ENCODE data around the gene SYT1. TPM values are rescaled to one million over a fixed set of nuclear protein-coding genes. Genes with fewer than 3 reads are reported as not detected.

Gene SYT1
- total and polyA plus RNA-seq, 2 of the 4 experiments (the other 2 are of a cell fraction), result 2.8 to 3.0 TPM

DNA sequence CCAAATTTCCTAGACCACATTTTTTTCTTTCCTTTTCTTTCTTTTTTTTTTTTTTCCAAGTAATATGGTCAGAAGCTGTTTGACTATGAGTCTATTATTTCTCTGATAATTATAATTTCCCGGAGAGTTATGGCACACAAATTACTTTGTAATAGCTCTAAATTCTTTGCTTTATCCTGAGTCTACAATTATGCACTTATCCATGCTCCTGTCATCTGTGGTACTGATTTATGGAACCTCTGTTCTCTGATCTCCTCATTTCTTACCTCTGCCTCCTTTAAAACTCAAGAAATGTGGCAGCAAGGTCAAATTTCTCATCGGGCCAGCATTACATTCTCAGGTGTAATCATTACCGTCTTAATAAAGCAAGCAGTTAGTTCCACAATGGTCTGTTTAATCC lies 544.1 kb downstream of the SYT1 start:
- Histone ChIP-seq H3K36me3 (ENCODE audit: control insufficient read depth, insufficient read depth, low read length) (no peaks in the 10 kb centered on the region), H4K91ac (ENCODE audit: insufficient read depth, low read depth, low read length) (peak overlapping the region; percentile 94), H3K27ac (ENCODE audit: insufficient read depth, low read length) (peak overlapping the region; percentile 77; the same call in 1 of the 2 replicates), H3K4ac (ENCODE audit: low read depth, low read length) (peak overlapping the region; percentile 95; the same call in 1 of the 2 replicates), H2BK15ac (ENCODE audit: low read depth, low read length) (peak overlapping the region; percentile 57; the same call in 2 of the 3 replicates), H2BK120ac (ENCODE audit: low read depth, low read length) (peak overlapping the region; percentile 97), H3K56ac (ENCODE audit: extremely low read depth, insufficient read depth, low read length) (peak overlapping the region; percentile 81), H2BK5ac (ENCODE audit: low read depth, low read length, poor library complexity, severe bottlenecking) (peak overlapping the region; percentile 98), H3K18ac (ENCODE audit: low read depth, low read length) (peak overlapping the region; percentile 99), H3K9me3 (ENCODE audit: control insufficient read depth, insufficient read depth, low read length) (no peaks in the 10 kb centered on the region), H3K4me3 (ENCODE audit: insufficient read depth, low read depth, low read length) (no peak overlapping the region), H3K79me1 (ENCODE audit: low read depth in 1 of 2, low read length in 2 of 2) (peaks cover 0 to 3% of the 10 kb centered on the region in 2 experiments; a peak in 1 of 4 replicates), H4K20me1 (ENCODE audit: insufficient read depth, low read length) (no peaks in the 10 kb centered on the region), H4K5ac (ENCODE audit: low read depth, low read length) (peak overlapping the region; percentile 94), H3K27me3 (ENCODE audit: control insufficient read depth, insufficient read depth, low read length) (no peaks in the 10 kb centered on the region), H4K8ac (ENCODE audit: low read depth in 2 of 2, low read length in 2 of 2) (peak overlapping the region; percentile 61 to 97), H2AFZ (replicated peaks; ENCODE audit: low read length, poor library complexity) (no peak overlapping the region), H3K4me1 (ENCODE audit: control insufficient read depth, insufficient read depth, low read length) (peaks cover 14% of the 10 kb centered on the region), H3K9me1 (ENCODE audit: insufficient read depth, low read length) (0 out of 2 replicates have a peak, but pooled peaks cover 4% of the 10 kb centered on the region), H3K9ac (ENCODE audit: low read depth, low read length) (peak overlapping the region; percentile 39; the same call in 1 of the 2 replicates), H2AK5ac (ENCODE audit: low read depth, low read length) (peak overlapping the region; percentile 65; the same call in 1 of the 2 replicates), H3K23ac (ENCODE audit: low read depth, low read length) (peak overlapping the region; percentile 90), H2AK9ac (replicated peaks; ENCODE audit: low read depth, low read length, poor library complexity) (no peak overlapping the region), H3K4me2 (ENCODE audit: low read depth, low read length) (0 out of 2 replicates have a peak overlapping the region, but pooled peaks have one; percentile 10), H2BK20ac (ENCODE audit: low read depth, low read length) (peak overlapping the region; percentile 95), H3K14ac (replicated peaks; ENCODE audit: low read depth, low read length) (peak overlapping the region; percentile 71)
- CTCF ChIA-PET, result interaction anchor here (0.6 to 1.3 kb wide), 5 partner anchors 11 to 1209 kb away, joined by 3 to 4 read pairs (median 3); no protein-coding TSS in a partner anchor
- dilution Hi-C loops (cut with HindIII; ENCODE audit: low sequenced_read_pairs, unreplicated experiment) (no loop called here), intact Hi-C loops (cut with micrococcal nuclease) (loop anchor here (1.0 to 5.0 kb wide), 9 partner anchors 140 to 1719 kb away; partner anchors contain the start of gene PAWR), in situ Hi-C loops (cut with MboI; ENCODE audit: low sequenced_read_pairs) (loop anchor here (5.0 to 25.0 kb wide), 7 partner anchors 139 to 1529 kb away; partner anchors contain the start of genes LIN7A and PPP1R12A)
- 80% methylated on average over 1 of the region's 3 CpGs; no CpG with 5 or more reads in 1 of the 2 experiments for WGBS, 2 experiments (ENCODE audit: extremely low coverage in 2 of 2, insufficient read length in 1 of 2)
- DNase-seq, result no peak
- POLR2A ChIA-PET (ENCODE audit: unreplicated experiment), result interaction anchor here (0.6 kb wide), 1 partner anchor 437 kb away, joined by 7 read pairs; no protein-coding TSS in a partner anchor
- BruUV-seq (replicated peaks), result no TSS peak
- no peak for ATAC-seq (ENCODE audit: low read depth)
- TF ChIP-seq POLR2A (IDR thresholded peaks at IDR 0.05; ENCODE audit: low read depth, low read length), result no peak
- no peak for TF ChIP-seq CEBPB (IDR thresholded peaks at IDR 0.05; ENCODE audit: low read depth, low read length)
- no peak for TF ChIP-seq USF2 (IDR thresholded peaks at IDR 0.05; ENCODE audit: low read depth, low read length)
- TF ChIP-seq RCOR1 (IDR thresholded peaks at IDR 0.05; ENCODE audit: insufficient replicate concordance, low read length), result no peak
- TF ChIP-seq NFE2L2 (IDR thresholded peaks at IDR 0.05; ENCODE audit: low read depth, low read length), result no peak
- TF ChIP-seq CTCF (conservative IDR thresholded peaks at IDR 0.05; ENCODE audit: low read depth, low read length), result no peak
- TF ChIP-seq RFX5 (IDR thresholded peaks at IDR 0.05; ENCODE audit: low read depth, low read length), result no peak
- TF ChIP-seq MXI1 (IDR thresholded peaks at IDR 0.05; ENCODE audit: borderline replicate concordance, low read depth, low read length), result no peak
- TF ChIP-seq CHD1 (IDR thresholded peaks at IDR 0.05; ENCODE audit: low read depth, low read length), result no peak
- TF ChIP-seq RAD21 (IDR thresholded peaks at IDR 0.05; ENCODE audit: low read length), result no peak
- no peak for TF ChIP-seq BHLHE40 (IDR thresholded peaks at IDR 0.05; ENCODE audit: low read depth, low read length)
- TF ChIP-seq SMC3 (IDR thresholded peaks at IDR 0.05; ENCODE audit: low read depth, low read length), result no peak
- no peak for TF ChIP-seq MAZ (IDR thresholded peaks at IDR 0.05; ENCODE audit: borderline replicate concordance, low read depth, low read length)
- no peak for TF ChIP-seq FOS (IDR thresholded peaks at IDR 0.05; ENCODE audit: low read depth, low read length)
- TF ChIP-seq, protein P1, sequence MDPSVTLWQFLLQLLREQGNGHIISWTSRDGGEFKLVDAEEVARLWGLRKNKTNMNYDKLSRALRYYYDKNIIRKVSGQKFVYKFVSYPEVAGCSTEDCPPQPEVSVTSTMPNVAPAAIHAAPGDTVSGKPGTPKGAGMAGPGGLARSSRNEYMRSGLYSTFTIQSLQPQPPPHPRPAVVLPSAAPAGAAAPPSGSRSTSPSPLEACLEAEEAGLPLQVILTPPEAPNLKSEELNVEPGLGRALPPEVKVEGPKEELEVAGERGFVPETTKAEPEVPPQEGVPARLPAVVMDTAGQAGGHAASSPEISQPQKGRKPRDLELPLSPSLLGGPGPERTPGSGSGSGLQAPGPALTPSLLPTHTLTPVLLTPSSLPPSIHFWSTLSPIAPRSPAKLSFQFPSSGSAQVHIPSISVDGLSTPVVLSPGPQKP (IDR thresholded peaks at IDR 0.05; ENCODE audit: borderline replicate concordance, low read depth, low read length), result no peak
